ENCODE data around the gene DISP2. TPM values are rescaled to one million over a fixed set of nuclear protein-coding genes. Genes with fewer than 3 reads are reported as not detected.

Gene DISP2
- total and polyA plus RNA-seq, 2 experiments from 2014 or later = 0.05 to 0.15 TPM

DNA sequence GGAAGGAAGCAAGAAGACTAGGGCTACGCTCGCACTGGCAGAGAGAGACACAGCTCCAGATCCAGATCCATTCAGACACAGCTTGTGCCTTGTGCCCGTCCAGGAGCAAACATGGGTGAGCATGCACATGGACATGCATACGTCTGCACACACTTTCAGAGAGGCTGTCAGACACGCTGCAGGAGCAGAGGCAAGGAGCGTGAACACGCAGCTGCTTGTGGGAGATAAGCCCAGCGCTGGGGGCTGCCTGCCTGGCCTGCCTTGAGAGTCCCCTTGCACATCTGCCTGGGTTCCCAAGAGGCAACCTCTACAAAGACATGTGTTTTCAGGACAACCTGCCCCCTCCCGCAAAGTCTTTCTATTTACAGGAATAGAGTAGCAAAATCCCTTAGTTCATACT is 69.2 kb downstream of the DISP2 start:
- no peaks in the 10 kb centered on the region for H3K9me3 ChIP-seq (ENCODE audit: low read depth)
- no peaks in the 10 kb centered on the region for H3K36me3 ChIP-seq
- H3K27ac ChIP-seq = no peak overlapping the region
- H3K27me3 ChIP-seq = no peaks in the 10 kb centered on the region
- DNase-seq (ENCODE audit: low read depth in 1 of 2, low spot score in 1 of 2) = no peak
- H3K4me1 ChIP-seq (ENCODE audit: low read depth) = no peaks in the 10 kb centered on the region
- no peak overlapping the region for H3K4me3 ChIP-seq
- TF ChIP-seq, protein P1, sequence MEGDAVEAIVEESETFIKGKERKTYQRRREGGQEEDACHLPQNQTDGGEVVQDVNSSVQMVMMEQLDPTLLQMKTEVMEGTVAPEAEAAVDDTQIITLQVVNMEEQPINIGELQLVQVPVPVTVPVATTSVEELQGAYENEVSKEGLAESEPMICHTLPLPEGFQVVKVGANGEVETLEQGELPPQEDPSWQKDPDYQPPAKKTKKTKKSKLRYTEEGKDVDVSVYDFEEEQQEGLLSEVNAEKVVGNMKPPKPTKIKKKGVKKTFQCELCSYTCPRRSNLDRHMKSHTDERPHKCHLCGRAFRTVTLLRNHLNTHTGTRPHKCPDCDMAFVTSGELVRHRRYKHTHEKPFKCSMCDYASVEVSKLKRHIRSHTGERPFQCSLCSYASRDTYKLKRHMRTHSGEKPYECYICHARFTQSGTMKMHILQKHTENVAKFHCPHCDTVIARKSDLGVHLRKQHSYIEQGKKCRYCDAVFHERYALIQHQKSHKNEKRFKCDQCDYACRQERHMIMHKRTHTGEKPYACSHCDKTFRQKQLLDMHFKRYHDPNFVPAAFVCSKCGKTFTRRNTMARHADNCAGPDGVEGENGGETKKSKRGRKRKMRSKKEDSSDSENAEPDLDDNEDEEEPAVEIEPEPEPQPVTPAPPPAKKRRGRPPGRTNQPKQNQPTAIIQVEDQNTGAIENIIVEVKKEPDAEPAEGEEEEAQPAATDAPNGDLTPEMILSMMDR (IDR thresholded peaks at IDR 0.05; ENCODE audit: low read depth, low read length) = no peak

DNA sequence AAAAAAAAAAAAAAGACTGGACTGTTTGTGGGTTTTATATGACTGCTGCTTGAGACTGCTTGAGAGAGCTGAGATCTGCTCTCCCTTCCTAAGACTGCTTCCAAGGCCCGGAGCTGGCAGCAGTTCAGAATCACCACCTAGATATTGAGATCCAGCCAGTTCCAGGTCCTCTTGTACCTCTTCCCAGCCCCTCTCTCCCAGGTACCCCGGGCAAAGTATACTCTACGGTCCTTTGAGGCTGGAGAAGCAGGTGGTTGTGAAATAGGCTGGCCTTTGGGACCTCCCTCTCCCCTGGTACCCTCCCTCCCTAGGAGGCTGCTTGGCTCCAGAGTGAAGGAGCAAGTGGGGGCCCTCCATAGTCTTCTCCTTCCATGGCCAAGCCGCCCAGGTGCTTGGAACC is 70.2 kb downstream of the DISP2 start:
- H3K9me3 ChIP-seq (ENCODE audit: low read depth) = no peaks in the 10 kb centered on the region
- no peaks in the 10 kb centered on the region for H3K27me3 ChIP-seq
- H3K27ac ChIP-seq = no peak overlapping the region
- no peaks in the 10 kb centered on the region for H3K4me1 ChIP-seq (ENCODE audit: low read depth)
- no peaks in the 10 kb centered on the region for H3K36me3 ChIP-seq
- TF ChIP-seq, protein P1 (IDR thresholded peaks at IDR 0.05; ENCODE audit: low read depth, low read length) = no peak
- DNase-seq (ENCODE audit: low read depth in 1 of 2, low spot score in 1 of 2) = no peak
- H3K4me3 ChIP-seq = no peak overlapping the region

Other genes with a start within 250 kb of the DISP2 start
- gene BMF, start 249.3 kb upstream of the DISP2 start, total RNA-seq = 29.8 and 56.1 TPM in 2 replicates
- 8.1 and 26.0 TPM in 2 replicates for gene BMF, start 249.3 kb upstream of the DISP2 start, polyA plus RNA-seq
- 20.6 and 157 TPM in 2 replicates for gene BUB1B, start 197.2 kb upstream of the DISP2 start, total RNA-seq
- 10.1 and 41.0 TPM in 2 replicates for gene BUB1B, start 197.2 kb upstream of the DISP2 start, polyA plus RNA-seq
- 9.7 and 18.7 TPM in 2 replicates for gene PAK6, start 119.2 kb upstream of the DISP2 start, total RNA-seq
- 4.2 and 8.3 TPM in 2 replicates for gene PAK6, start 119.2 kb upstream of the DISP2 start, polyA plus RNA-seq
- gene ANKRD63, start 75.2 kb upstream of the DISP2 start, total RNA-seq = 24.4 and 104 TPM in 2 replicates
- 13.7 and 45.7 TPM in 2 replicates for gene ANKRD63, start 75.2 kb upstream of the DISP2 start, polyA plus RNA-seq
- 16.9 and 41.2 TPM in 2 replicates for gene PLCB2, start 50.3 kb upstream of the DISP2 start, total RNA-seq
- 28.3 and 45.9 TPM in 2 replicates for gene PLCB2, start 50.3 kb upstream of the DISP2 start, polyA plus RNA-seq
- 133 and 217 TPM in 2 replicates for gene INAFM2, start 34.5 kb upstream of the DISP2 start, total RNA-seq
- gene INAFM2, start 34.5 kb upstream of the DISP2 start, polyA plus RNA-seq = 186 and 330 TPM in 2 replicates
- 8.2 and 9.6 TPM in 2 replicates for gene CCDC9B, start 17.3 kb upstream of the DISP2 start, total RNA-seq
- gene CCDC9B, start 17.3 kb upstream of the DISP2 start, polyA plus RNA-seq = 12.5 and 14.6 TPM in 2 replicates
- gene PHGR1, start 7.2 kb upstream of the DISP2 start, total RNA-seq = not detected in 2 replicates
- gene PHGR1, start 7.2 kb upstream of the DISP2 start, polyA plus RNA-seq = not detected in 2 replicates
- 25.6 and 84.3 TPM in 2 replicates for gene KNSTRN, start 24.5 kb downstream of the DISP2 start, total RNA-seq
- gene KNSTRN, start 24.5 kb downstream of the DISP2 start, polyA plus RNA-seq = 23.0 and 76.5 TPM in 2 replicates
- gene IVD, start 47.6 kb downstream of the DISP2 start, total RNA-seq = 75.2 and 96.1 TPM in 2 replicates
- gene IVD, start 47.6 kb downstream of the DISP2 start, polyA plus RNA-seq = 114 and 130 TPM in 2 replicates
- gene BAHD1, start 82.7 kb downstream of the DISP2 start, total RNA-seq = 22.9 and 29.3 TPM in 2 replicates
- 14.9 and 15.7 TPM in 2 replicates for gene BAHD1, start 82.7 kb downstream of the DISP2 start, polyA plus RNA-seq
- gene CHST14, start 112.8 kb downstream of the DISP2 start, total RNA-seq = 18.3 and 24.4 TPM in 2 replicates
- gene CHST14, start 112.8 kb downstream of the DISP2 start, polyA plus RNA-seq = 22.1 and 26.0 TPM in 2 replicates
- gene CCDC32, start 206.8 kb downstream of the DISP2 start, total RNA-seq = 16.7 and 20.2 TPM in 2 replicates
- gene CCDC32, start 206.8 kb downstream of the DISP2 start, polyA plus RNA-seq = 22.6 and 26.2 TPM in 2 replicates
- gene RPUSD2, start 211.1 kb downstream of the DISP2 start, total RNA-seq = 20.3 and 22.7 TPM in 2 replicates
- gene RPUSD2, start 211.1 kb downstream of the DISP2 start, polyA plus RNA-seq = 19.7 and 20.3 TPM in 2 replicates
- gene KNL1, start 236.0 kb downstream of the DISP2 start, total RNA-seq = 1.7 and 15.2 TPM in 2 replicates
- gene KNL1, start 236.0 kb downstream of the DISP2 start, polyA plus RNA-seq = 1.4 and 12.1 TPM in 2 replicates